ENCODE results near the gene TSBP1. TPM values are rescaled to one million over a fixed set of nuclear protein-coding genes. Genes with fewer than 3 reads are reported as not detected.

The TSBP1 gene
- total RNA-seq, 1 donor, result not detected

DNA sequence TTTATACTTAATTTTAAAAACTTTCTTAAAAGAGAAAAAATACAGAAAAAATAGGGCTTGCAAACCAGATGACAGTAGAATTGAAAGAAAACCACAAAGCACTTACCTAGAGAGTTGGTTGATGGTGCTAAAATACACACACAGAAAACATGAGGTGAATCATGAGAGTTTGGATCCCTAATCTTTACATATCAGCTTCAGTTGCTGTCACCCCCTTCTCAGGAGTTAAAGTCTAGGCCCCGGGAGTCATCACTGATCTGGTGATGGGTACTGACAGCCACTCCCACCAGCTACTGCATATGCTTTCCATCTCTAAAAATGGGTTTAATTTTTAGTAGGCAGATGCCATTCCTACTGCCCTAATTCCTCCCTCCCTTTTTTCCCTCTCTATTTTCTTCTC, 16.7 kb downstream of the TSBP1 start:
- Histone ChIP-seq H3K4me1 (ENCODE audit: insufficient read depth, low read length) (no peaks in the 10 kb centered on the region), H3K4me2 (ENCODE audit: insufficient read depth, low read length) (no peak overlapping the region), H3K27me3 (ENCODE audit: insufficient read depth, low read length) (no peaks in the 10 kb centered on the region), H2AFZ (ENCODE audit: low read length) (no peak overlapping the region), H3K79me2 (ENCODE audit: insufficient read depth, low read length) (no peaks in the 10 kb centered on the region), H3K4me3 (ENCODE audit: insufficient read depth, low read length) (no peak overlapping the region), H3K36me3 (ENCODE audit: insufficient read depth, low read length) (no peaks in the 10 kb centered on the region), H4K20me1 (ENCODE audit: insufficient read depth, low read length) (no peaks in the 10 kb centered on the region), H3K27ac (ENCODE audit: low read depth, low read length) (no peak overlapping the region), H3K9me3 (ENCODE audit: low read depth, low read length) (no peaks in the 10 kb centered on the region)
- TF ChIP-seq, protein P1, sequence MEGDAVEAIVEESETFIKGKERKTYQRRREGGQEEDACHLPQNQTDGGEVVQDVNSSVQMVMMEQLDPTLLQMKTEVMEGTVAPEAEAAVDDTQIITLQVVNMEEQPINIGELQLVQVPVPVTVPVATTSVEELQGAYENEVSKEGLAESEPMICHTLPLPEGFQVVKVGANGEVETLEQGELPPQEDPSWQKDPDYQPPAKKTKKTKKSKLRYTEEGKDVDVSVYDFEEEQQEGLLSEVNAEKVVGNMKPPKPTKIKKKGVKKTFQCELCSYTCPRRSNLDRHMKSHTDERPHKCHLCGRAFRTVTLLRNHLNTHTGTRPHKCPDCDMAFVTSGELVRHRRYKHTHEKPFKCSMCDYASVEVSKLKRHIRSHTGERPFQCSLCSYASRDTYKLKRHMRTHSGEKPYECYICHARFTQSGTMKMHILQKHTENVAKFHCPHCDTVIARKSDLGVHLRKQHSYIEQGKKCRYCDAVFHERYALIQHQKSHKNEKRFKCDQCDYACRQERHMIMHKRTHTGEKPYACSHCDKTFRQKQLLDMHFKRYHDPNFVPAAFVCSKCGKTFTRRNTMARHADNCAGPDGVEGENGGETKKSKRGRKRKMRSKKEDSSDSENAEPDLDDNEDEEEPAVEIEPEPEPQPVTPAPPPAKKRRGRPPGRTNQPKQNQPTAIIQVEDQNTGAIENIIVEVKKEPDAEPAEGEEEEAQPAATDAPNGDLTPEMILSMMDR (IDR thresholded peaks at IDR 0.05; ENCODE audit: extremely low read depth, low read depth, low read length), result no peak
- DNase-seq (ENCODE audit: insufficient read length, low spot score, missing footprints), result no peak

DNA sequence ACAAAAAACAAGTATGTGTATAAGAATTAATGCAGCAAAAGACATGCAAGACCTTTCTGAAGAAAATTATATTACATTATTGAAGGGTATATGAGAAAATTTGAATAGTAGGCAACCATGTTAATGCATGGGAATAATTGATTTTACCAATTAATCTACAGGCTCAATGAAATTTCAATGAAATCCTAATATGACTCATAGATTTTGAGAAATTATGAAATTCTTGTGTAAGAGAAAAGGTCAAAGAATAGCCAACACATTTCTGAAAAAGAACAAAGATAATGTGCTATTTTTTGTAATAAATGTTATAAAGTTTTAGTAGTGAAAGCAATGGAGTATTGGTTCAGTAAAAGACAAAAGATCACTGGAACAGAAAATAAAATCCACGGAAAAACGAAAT, 18.4 kb downstream of the TSBP1 start:
- Histone ChIP-seq H3K27ac (ENCODE audit: low read depth, low read length) (no peak overlapping the region), H3K9me3 (ENCODE audit: low read depth, low read length) (no peaks in the 10 kb centered on the region), H3K4me1 (ENCODE audit: insufficient read depth, low read length) (no peaks in the 10 kb centered on the region), H2AFZ (ENCODE audit: low read length) (no peak overlapping the region), H3K4me3 (ENCODE audit: insufficient read depth, low read length) (no peak overlapping the region), H3K36me3 (ENCODE audit: insufficient read depth, low read length) (no peaks in the 10 kb centered on the region), H3K4me2 (ENCODE audit: insufficient read depth, low read length) (no peak overlapping the region), H3K27me3 (ENCODE audit: insufficient read depth, low read length) (peaks cover 3% of the 10 kb centered on the region), H4K20me1 (ENCODE audit: insufficient read depth, low read length) (no peaks in the 10 kb centered on the region), H3K79me2 (ENCODE audit: insufficient read depth, low read length) (no peaks in the 10 kb centered on the region)
- no peak for DNase-seq (ENCODE audit: insufficient read length, low spot score, missing footprints)
- TF ChIP-seq, protein P1 (IDR thresholded peaks at IDR 0.05; ENCODE audit: extremely low read depth, low read depth, low read length), result no peak

DNA sequence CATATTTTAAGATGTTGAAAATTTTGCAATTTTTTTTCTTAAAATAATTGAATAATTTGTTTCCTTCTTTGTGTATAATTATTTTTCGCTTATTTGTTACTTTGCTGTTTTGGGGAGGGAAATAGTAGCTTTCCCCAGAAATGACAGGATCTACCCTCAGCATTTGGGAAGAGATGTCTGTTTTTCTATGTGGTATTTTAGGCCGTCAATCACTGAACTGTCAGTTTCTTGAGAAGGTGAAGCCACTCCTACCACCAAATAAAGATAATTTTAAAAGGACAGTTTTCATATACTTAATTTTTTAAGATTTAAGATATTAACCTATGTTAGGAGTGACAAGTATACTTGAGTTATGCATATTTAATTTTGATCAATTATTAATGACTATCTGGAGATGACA, 31.5 kb downstream of the TSBP1 start:
- Histone ChIP-seq H3K36me3 (ENCODE audit: insufficient read depth, low read length) (no peaks in the 10 kb centered on the region), H3K27ac (ENCODE audit: low read depth, low read length) (no peak overlapping the region), H4K20me1 (ENCODE audit: insufficient read depth, low read length) (no peaks in the 10 kb centered on the region), H2AFZ (ENCODE audit: low read length) (no peak overlapping the region), H3K79me2 (ENCODE audit: insufficient read depth, low read length) (no peaks in the 10 kb centered on the region), H3K4me2 (ENCODE audit: insufficient read depth, low read length) (no peak overlapping the region), H3K27me3 (ENCODE audit: insufficient read depth, low read length) (peaks cover 6% of the 10 kb centered on the region), H3K9me3 (ENCODE audit: low read depth, low read length) (no peaks in the 10 kb centered on the region), H3K4me1 (ENCODE audit: insufficient read depth, low read length) (no peaks in the 10 kb centered on the region), H3K4me3 (ENCODE audit: insufficient read depth, low read length) (no peak overlapping the region)
- TF ChIP-seq, protein P1 (IDR thresholded peaks at IDR 0.05; ENCODE audit: extremely low read depth, low read depth, low read length), result no peak
- DNase-seq (ENCODE audit: insufficient read length, low spot score, missing footprints), result no peak

DNA sequence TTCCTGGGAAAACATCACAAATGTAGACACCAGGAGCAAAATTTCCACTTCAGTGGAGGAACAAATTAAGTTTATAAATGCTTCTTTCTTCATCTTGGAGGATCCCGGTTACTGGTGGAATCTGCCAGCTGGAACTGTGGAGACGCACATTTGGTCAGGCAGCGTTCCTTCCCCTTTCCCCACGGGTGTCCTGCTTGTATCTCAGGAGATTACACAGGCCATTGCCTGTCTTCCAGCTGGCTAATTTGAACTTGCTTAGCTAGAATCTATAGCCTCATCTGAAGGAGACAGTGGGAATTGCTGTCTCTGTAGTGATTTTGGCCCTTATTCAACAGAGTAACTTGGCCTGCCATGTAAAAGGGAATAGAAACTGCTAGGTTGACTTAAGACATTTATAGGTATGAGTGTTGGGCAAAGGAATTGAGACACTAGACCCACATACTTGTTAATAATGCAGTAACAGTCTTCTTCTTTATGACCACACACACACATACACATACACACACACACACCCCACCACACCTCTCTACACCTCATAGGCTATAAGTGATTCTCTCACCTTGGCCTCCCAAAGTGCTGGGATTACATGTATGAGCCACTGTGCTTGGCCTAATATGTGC, 34.4 kb downstream of the TSBP1 start:
- no peaks in the 10 kb centered on the region for H3K79me2 ChIP-seq (ENCODE audit: insufficient read depth, low read length)
- no peaks in the 10 kb centered on the region for H4K20me1 ChIP-seq (ENCODE audit: insufficient read depth, low read length)
- peaks cover 2% of the 10 kb centered on the region for H3K27me3 ChIP-seq (ENCODE audit: insufficient read depth, low read length)
- no peak overlapping the region for H2AFZ ChIP-seq (ENCODE audit: low read length)
- DNase-seq (ENCODE audit: insufficient read length, low spot score, missing footprints), result no peak
- TF ChIP-seq, protein P1 (IDR thresholded peaks at IDR 0.05; ENCODE audit: extremely low read depth, low read depth, low read length), result no peak
- H3K36me3 ChIP-seq (ENCODE audit: insufficient read depth, low read length), result no peaks in the 10 kb centered on the region
- no peak overlapping the region for H3K27ac ChIP-seq (ENCODE audit: low read depth, low read length)
- no peaks in the 10 kb centered on the region for H3K4me1 ChIP-seq (ENCODE audit: insufficient read depth, low read length)
- no peak overlapping the region for H3K4me3 ChIP-seq (ENCODE audit: insufficient read depth, low read length)
- H3K4me2 ChIP-seq (ENCODE audit: insufficient read depth, low read length), result no peak overlapping the region
- no peaks in the 10 kb centered on the region for H3K9me3 ChIP-seq (ENCODE audit: low read depth, low read length)
